H9 (cell line): Measurements from ENCODE around the gene F12. TPM values are rescaled to one million over a fixed set of nuclear protein-coding genes. Genes with fewer than 3 reads are reported as not detected.

Experiments
- DNase-seq: peaks from one replicate; pipeline ENCODE4 v3.0.0-alpha.2; 2017
- H2AFZ ChIP-seq: one replicate; pipeline ENCODE4 v1.6.1; 2013; ENCODE audit warnings: mild to moderate bottlenecking, low read length, control low read depth, moderate library complexity
- H2AK5ac ChIP-seq: 2 replicates; pipeline ENCODE4 v1.6.1; 2013; ENCODE audit warnings: low read length, control low read depth, mixed read lengths; ENCODE audit not compliant: insufficient read length
- H2BK120ac ChIP-seq: one replicate; pipeline ENCODE4 v1.6.1; 2013; ENCODE audit warnings: low read depth, mild to moderate bottlenecking, low read length, control low read depth, inconsistent platforms; ENCODE audit not compliant: poor library complexity, severe bottlenecking
- H2BK12ac ChIP-seq: 2 replicates; pipeline ENCODE4 v1.6.1; 2013; ENCODE audit warnings: low read length, control low read depth, mixed read lengths, low read depth; ENCODE audit not compliant: insufficient read length
- H2BK15ac ChIP-seq: 2 replicates; pipeline ENCODE4 v1.6.1; 2013; ENCODE audit warnings: low read depth, low read length, control low read depth
- H2BK20ac ChIP-seq: one replicate; pipeline ENCODE4 v1.6.1; 2013; ENCODE audit warnings: low read depth, mild to moderate bottlenecking, low read length, control low read depth, inconsistent platforms; ENCODE audit not compliant: poor library complexity, severe bottlenecking
- H2BK5ac ChIP-seq: 2 replicates; pipeline ENCODE4 v1.6.1; 2013; ENCODE audit warnings: low read length, control low read depth, mixed read lengths; ENCODE audit not compliant: insufficient read length
- H3K14ac ChIP-seq: 2 replicates; pipeline ENCODE4 v1.6.1; 2013; ENCODE audit warnings: low read length, control low read depth; ENCODE audit not compliant: insufficient read depth
- H3K18ac ChIP-seq: 2 replicates; pipeline ENCODE4 v1.6.1; 2013; ENCODE audit warnings: low read depth, mild to moderate bottlenecking, mixed read lengths, low read length, control low read depth; ENCODE audit not compliant: insufficient read length
- H3K23ac ChIP-seq: 2 replicates; pipeline ENCODE4 v1.6.1; 2013; ENCODE audit warnings: low read length, control low read depth, mixed read lengths, low read depth; ENCODE audit not compliant: insufficient read length
- H3K23me2 ChIP-seq: 2 replicates; pipeline ENCODE4 v1.6.1; 2013; ENCODE audit warnings: low read depth, mild to moderate bottlenecking, mixed read lengths, low read length, control low read depth; ENCODE audit not compliant: insufficient read length, poor library complexity, severe bottlenecking
- H3K27ac ChIP-seq: 2 replicates; pipeline ENCODE4 v1.5.1; 2013; ENCODE audit warnings: low read length, control low read depth, mixed read lengths, low read depth; ENCODE audit not compliant: insufficient read length
- H3K27me3 ChIP-seq: 2 replicates; pipeline ENCODE4 v1.6.1; 2013; ENCODE audit warnings: low read length, control low read depth, inconsistent platforms; ENCODE audit not compliant: insufficient read depth
- H3K4ac ChIP-seq: 2 replicates; pipeline ENCODE4 v1.6.1; 2013; ENCODE audit warnings: low read depth, mild to moderate bottlenecking, control low read depth, inconsistent platforms, low read length, moderate library complexity
- H3K4me1 ChIP-seq: 2 replicates; pipeline ENCODE4 v1.6.1; 2013; ENCODE audit warnings: low read length, control low read depth, inconsistent platforms; ENCODE audit not compliant: insufficient read depth
- H3K4me2 ChIP-seq: 2 replicates; pipeline ENCODE4 v1.6.1; 2013; ENCODE audit warnings: low read length, control low read depth, mixed read lengths; ENCODE audit not compliant: insufficient read length, insufficient read depth
- H3K56ac ChIP-seq: 2 replicates; pipeline ENCODE4 v1.6.1; 2013; ENCODE audit warnings: low read depth, mild to moderate bottlenecking, mixed read lengths, low read length, control low read depth; ENCODE audit not compliant: insufficient read length
- H3K79me1 ChIP-seq: 2 replicates; pipeline ENCODE4 v1.6.1; 2013; ENCODE audit warnings: low read depth, mild to moderate bottlenecking, moderate library complexity, low read length, control low read depth, inconsistent platforms; ENCODE audit not compliant: insufficient read depth, poor library complexity, severe bottlenecking
- H3K79me2 ChIP-seq: 2 replicates; pipeline ENCODE4 v1.6.1; 2013; ENCODE audit warnings: low read length, control low read depth, inconsistent platforms; ENCODE audit not compliant: insufficient read depth
- H3K9ac ChIP-seq: 2 replicates; pipeline ENCODE4 v1.6.1; 2013; ENCODE audit warnings: low read length, control low read depth, mixed read lengths; ENCODE audit not compliant: insufficient read length; ENCODE audit errors: extremely low read depth
- H3K9me3 ChIP-seq: one replicate; pipeline ENCODE4 v1.6.1; 2013; ENCODE audit warnings: low read depth, low read length, inconsistent platforms; ENCODE audit not compliant: control insufficient read depth
- H3T11ph ChIP-seq: one replicate; pipeline ENCODE4 v1.6.1; 2013; ENCODE audit warnings: mild to moderate bottlenecking, low read length, control low read depth, inconsistent platforms
- H4K20me1 ChIP-seq: one replicate; pipeline ENCODE4 v1.6.1; 2013; ENCODE audit not compliant: control insufficient read depth, insufficient read length, insufficient read depth
- H4K5ac ChIP-seq: 2 replicates; pipeline ENCODE4 v1.6.1; 2013; ENCODE audit warnings: low read depth, mild to moderate bottlenecking, mixed read lengths, low read length, control low read depth; ENCODE audit not compliant: insufficient read length
- H4K8ac ChIP-seq: replicated peaks from 2 replicates; pipeline ENCODE4 v1.6.1; 2013; ENCODE audit warnings: low read length, control low read depth, mixed read lengths, low read depth; ENCODE audit not compliant: insufficient read length
- H4K91ac ChIP-seq: 2 replicates; pipeline ENCODE4 v1.6.1; 2013; ENCODE audit warnings: low read depth, mild to moderate bottlenecking, moderate library complexity, mixed read lengths, low read length, control low read depth; ENCODE audit not compliant: insufficient read length
- H3K27ac Mint-ChIP-seq, 3 experiments: 2 replicates in 2 of 3; 3 replicates in 1 of 3; pipeline ENCODE4 v1.8.0; 2020 to 2021; ENCODE audit warnings: mixed read lengths in 3 of 3, mild to moderate bottlenecking in 1 of 3, moderate library complexity in 1 of 3
- H3K27me3 Mint-ChIP-seq: 2 replicates; pipeline ENCODE4 v1.8.0; 2021; ENCODE audit warnings: low read depth, mild to moderate bottlenecking, moderate library complexity, mixed read lengths
- H3K36me3 Mint-ChIP-seq, 3 experiments: 2 replicates in 2 of 3; 3 replicates in 1 of 3; pipeline ENCODE4 v1.8.0; 2020 to 2021; ENCODE audit warnings: low read depth in 3 of 3, mixed read lengths in 3 of 3; ENCODE audit not compliant: insufficient read depth in 1 of 3
- H3K4me1 Mint-ChIP-seq, 2 experiments: 2 replicates each; pipeline ENCODE4 v1.8.0; 2020; ENCODE audit warnings: mixed read lengths in 2 of 2
- H3K4me3 Mint-ChIP-seq, 2 experiments: 2 replicates in 1 of 2; 3 replicates in 1 of 2; pipeline ENCODE4 v1.8.0; 2020 to 2021; ENCODE audit warnings: mild to moderate bottlenecking in 2 of 2, mixed read lengths in 2 of 2, moderate library complexity in 1 of 2
- H3K9me3 Mint-ChIP-seq, 2 experiments: 2 replicates in 1 of 2; 3 replicates in 1 of 2; pipeline ENCODE4 v1.8.0; 2020; ENCODE audit warnings: mild to moderate bottlenecking in 2 of 2, mixed read lengths in 2 of 2, moderate library complexity in 1 of 2
- WGBS: extraction: QIAGEN DNeasy Blood & Tissue Kit; methylation state at CpG from one replicate; pipeline ENCODE4 v1.1.7; 2013; ENCODE audit warnings: missing lambda C conversion rate, low lambda C conversion rate, mixed read lengths; ENCODE audit not compliant: insufficient read length; ENCODE audit errors: extremely low coverage; 5-methylcytosine and 5-hydroxymethylcytosine counted together
- long read RNA-seq: library from polyadenylated mRNA; unstranded; transcript quantifications from one replicate; pipeline ENCODE4 v2.0.0, GENCODE V29; 2020
- total RNA-seq: library from RNA; stranded (reverse); gene quantifications from 2 replicates; pipeline ENCODE4 v1.2.1, GENCODE V29; 2021
- TF ChIP-seq, protein P1 (sequence below): fragments of 200-600 bp; sonication (generic); conservative IDR thresholded peaks from 3 replicates; pipeline ENCODE4 v1.8.0; 2021; ENCODE audit warnings: antibody characterized with exemption, mild to moderate bottlenecking

Gene F12
- total RNA-seq = 2.3 and 3.5 TPM in 2 replicates
- long read RNA-seq, partial matches to known transcripts = 12 of 18 reads
- long read RNA-seq, other reads (novel, unspliced or antisense) = 0 of 18 reads

DNA sequence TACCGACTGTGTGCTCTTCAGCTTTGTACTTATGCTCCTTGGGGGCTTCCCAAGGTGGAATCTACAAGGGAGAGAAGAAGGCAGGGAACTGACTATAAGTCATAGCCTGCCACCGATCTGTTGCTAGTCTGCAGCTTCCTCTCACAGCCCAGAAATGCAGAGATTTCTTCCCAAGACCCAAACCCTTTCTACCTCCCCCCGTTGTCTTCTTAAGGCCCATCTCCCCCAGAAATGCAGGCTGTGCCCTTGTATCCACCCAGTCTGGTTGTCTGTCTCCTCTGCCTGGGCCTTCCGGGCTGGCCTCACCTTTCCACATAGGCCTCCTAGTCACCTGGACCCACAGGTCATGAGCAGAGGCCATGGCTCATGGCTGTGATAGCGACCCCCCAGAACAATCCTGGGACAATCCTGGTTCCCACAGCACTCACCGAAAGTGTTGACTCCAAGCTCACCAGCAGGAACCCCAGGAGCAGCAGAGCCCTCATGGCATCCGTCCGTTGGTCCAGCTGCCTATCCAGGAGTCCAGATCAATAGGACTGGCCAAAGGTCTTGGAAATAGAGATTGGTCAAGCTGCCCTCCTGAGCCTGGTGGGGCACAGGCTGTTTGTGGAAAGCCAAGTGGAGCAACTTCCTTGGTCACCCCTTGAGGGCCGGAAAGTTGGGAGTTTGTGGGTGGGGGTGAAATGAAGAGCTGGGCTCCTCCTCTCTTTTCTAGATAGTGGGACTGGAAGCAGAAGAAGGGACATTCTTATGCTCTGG lies at the start of gene F12:
Gene F12 (minus strand): TSS at position 522 of the 759 bp plus-strand sequence. CDS start 37 bp downstream, at position 485.
- H3K27ac Mint-ChIP-seq = no peak within 1 kb of the TSS
- peaks cover 0 to 2% of the 10 kb centered on the region in 2 experiments; a peak in 1 of 4 replicates for H3K4me1 Mint-ChIP-seq
- Histone ChIP-seq H3K79me1 (no peaks in the 10 kb centered on the region), H2AFZ (no peak within 1 kb of the TSS), H3T11ph (no peak within 1 kb of the TSS), H3K14ac (no peak within 1 kb of the TSS), H2BK15ac (no peak within 1 kb of the TSS), H3K4ac (no peak within 1 kb of the TSS), H4K91ac (no peak within 1 kb of the TSS), H2AK5ac (no peak within 1 kb of the TSS), H3K4me2 (no peak within 1 kb of the TSS), H3K23me2 (peaks cover 5% of the 10 kb centered on the region), H3K9ac (no peak within 1 kb of the TSS), H3K27me3 (peaks cover 10% of the 10 kb centered on the region; the same call in 1 of the 2 replicates), H3K9me3 (no peaks in the 10 kb centered on the region), H2BK5ac (no peak within 1 kb of the TSS), H3K27ac (no peak within 1 kb of the TSS), H4K8ac (no peak within 1 kb of the TSS), H3K23ac (no peak within 1 kb of the TSS), H3K4me1 (no peaks in the 10 kb centered on the region), H4K5ac (no peak within 1 kb of the TSS), H4K20me1 (no peaks in the 10 kb centered on the region), H2BK120ac (no peak within 1 kb of the TSS), H3K56ac (no peak within 1 kb of the TSS), H3K18ac (no peak within 1 kb of the TSS), H2BK12ac (no peak within 1 kb of the TSS), H2BK20ac (no peak within 1 kb of the TSS), H3K79me2 (no peaks in the 10 kb centered on the region)
- WGBS = no CpG with 5 or more reads among the region's 9 CpGs
- TF ChIP-seq, protein P1, sequence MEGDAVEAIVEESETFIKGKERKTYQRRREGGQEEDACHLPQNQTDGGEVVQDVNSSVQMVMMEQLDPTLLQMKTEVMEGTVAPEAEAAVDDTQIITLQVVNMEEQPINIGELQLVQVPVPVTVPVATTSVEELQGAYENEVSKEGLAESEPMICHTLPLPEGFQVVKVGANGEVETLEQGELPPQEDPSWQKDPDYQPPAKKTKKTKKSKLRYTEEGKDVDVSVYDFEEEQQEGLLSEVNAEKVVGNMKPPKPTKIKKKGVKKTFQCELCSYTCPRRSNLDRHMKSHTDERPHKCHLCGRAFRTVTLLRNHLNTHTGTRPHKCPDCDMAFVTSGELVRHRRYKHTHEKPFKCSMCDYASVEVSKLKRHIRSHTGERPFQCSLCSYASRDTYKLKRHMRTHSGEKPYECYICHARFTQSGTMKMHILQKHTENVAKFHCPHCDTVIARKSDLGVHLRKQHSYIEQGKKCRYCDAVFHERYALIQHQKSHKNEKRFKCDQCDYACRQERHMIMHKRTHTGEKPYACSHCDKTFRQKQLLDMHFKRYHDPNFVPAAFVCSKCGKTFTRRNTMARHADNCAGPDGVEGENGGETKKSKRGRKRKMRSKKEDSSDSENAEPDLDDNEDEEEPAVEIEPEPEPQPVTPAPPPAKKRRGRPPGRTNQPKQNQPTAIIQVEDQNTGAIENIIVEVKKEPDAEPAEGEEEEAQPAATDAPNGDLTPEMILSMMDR = no peak
- peaks cover 94% of the 10 kb centered on the region for H3K27me3 Mint-ChIP-seq
- no peaks in the 10 kb centered on the region for H3K36me3 Mint-ChIP-seq
- H3K4me3 Mint-ChIP-seq = no peak within 1 kb of the TSS
- H3K9me3 Mint-ChIP-seq = no peaks in the 10 kb centered on the region
- no peak for DNase-seq
